Gastrocnemius medialis (tissue), 4 donors: ENCODE measurements around the gene TRIM37.

Experiments
- CTCF ChIP-seq, 5 experiments: fragments of 450-650 bp in 3 of 5; fragments of 200-600 bp in 2 of 5; sonication (generic) in 2 of 5; IDR thresholded peaks in 4 of 5; conservative IDR thresholded peaks in 1 of 5; 1 replicate in 4 of 5; 2 replicates in 1 of 5; pipeline ENCODE4 v1.5.1; 2016 to 2019; ENCODE audit warnings: antibody characterized with exemption in 5 of 5, mild to moderate bottlenecking in 3 of 5, moderate library complexity in 3 of 5
- POLR2A ChIP-seq, 2 donors: fragments of 450-650 bp; IDR thresholded peaks; one replicate each; pipeline ENCODE4 v1.6.1; 2017; ENCODE audit warnings: antibody characterized with exemption in 2 of 2, mild to moderate bottlenecking in 2 of 2, moderate library complexity in 2 of 2

- TF ChIP-seq POLR2A (IDR thresholded peaks at IDR 0.05) (no peak), CTCF (IDR thresholded peaks at IDR 0.05 in 4 of 5, conservative IDR thresholded peaks at IDR 0.05 in 1 of 5) (no peak)
Measured at GRCh38 chr17:58969612-58970011, 137.1 kb downstream of the TRIM37 start.
